ENCODE measurements around the gene LRFN5. TPM values are rescaled to one million over a fixed set of nuclear protein-coding genes. Genes with fewer than 3 reads are reported as not detected.

LRFN5 gene
- total and polyA plus RNA-seq, 7 donors = under 0.01 to 13.7 (median 5.4) TPM; not detected in 1

DNA sequence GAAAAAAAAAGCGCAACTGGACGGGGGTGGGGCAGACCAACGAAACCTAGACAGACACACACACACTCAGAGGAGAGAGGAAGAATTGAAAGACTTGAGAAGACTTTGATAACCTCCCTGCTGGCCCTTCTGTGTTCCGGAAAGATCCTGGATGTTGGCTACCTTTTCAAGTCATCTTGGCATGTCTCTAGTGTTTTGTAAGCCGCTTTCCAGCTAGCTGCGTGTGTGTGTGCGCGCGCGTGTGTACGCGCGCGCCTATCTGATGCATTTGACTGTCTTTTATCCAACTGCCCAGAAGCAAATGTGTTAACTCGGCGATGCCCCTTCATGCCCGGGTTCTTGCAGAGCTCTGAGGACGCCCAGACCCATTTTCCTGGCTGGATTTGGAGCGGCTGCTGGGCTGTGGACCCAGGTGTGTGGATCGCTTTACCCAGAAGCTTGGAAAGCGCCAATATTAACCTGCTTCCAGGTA lies 664 bp downstream of the LRFN5 start:
- TF ChIP-seq POLR2A (IDR thresholded peaks at IDR 0.05) = no peak
- TF ChIP-seq, protein P1, sequence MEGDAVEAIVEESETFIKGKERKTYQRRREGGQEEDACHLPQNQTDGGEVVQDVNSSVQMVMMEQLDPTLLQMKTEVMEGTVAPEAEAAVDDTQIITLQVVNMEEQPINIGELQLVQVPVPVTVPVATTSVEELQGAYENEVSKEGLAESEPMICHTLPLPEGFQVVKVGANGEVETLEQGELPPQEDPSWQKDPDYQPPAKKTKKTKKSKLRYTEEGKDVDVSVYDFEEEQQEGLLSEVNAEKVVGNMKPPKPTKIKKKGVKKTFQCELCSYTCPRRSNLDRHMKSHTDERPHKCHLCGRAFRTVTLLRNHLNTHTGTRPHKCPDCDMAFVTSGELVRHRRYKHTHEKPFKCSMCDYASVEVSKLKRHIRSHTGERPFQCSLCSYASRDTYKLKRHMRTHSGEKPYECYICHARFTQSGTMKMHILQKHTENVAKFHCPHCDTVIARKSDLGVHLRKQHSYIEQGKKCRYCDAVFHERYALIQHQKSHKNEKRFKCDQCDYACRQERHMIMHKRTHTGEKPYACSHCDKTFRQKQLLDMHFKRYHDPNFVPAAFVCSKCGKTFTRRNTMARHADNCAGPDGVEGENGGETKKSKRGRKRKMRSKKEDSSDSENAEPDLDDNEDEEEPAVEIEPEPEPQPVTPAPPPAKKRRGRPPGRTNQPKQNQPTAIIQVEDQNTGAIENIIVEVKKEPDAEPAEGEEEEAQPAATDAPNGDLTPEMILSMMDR (IDR thresholded peaks at IDR 0.05) = no peak
- no peak for TF ChIP-seq POLR2AphosphoS5 (IDR thresholded peaks at IDR 0.05)
- no peak for TF ChIP-seq EP300 (IDR thresholded peaks at IDR 0.05)
- Histone ChIP-seq H3K36me3 (no peaks in the 10 kb centered on the region), H3K27ac (peak overlapping the region; percentile 72 to 83 (median 79)), H3K27me3 (peaks cover 4 to 76% (median 49%) of the 10 kb centered on the region in 3 donors), H3K4me1 (peaks cover 0 to 43% (median 37%) of the 10 kb centered on the region in 4 donors), H3K9me3 (no peaks in the 10 kb centered on the region), H3K4me3 (peak overlapping the region; percentile 41 to 59 (median 56))
- 2 to 9% methylated on average over 21 of the region's 21 CpGs for WGBS, 2 donors
- DNase-seq = no peak
- intact Hi-C loops (cut with DNase I) = loop anchor here (10.0 kb wide), 1 partner anchor 587 kb away; no protein-coding TSS in a partner anchor

- TF ChIP-seq, protein P1 (IDR thresholded peaks at IDR 0.05) = no peak
- TF ChIP-seq EP300 (IDR thresholded peaks at IDR 0.05) (no peak), POLR2A (IDR thresholded peaks at IDR 0.05) (no peak), POLR2AphosphoS5 (IDR thresholded peaks at IDR 0.05) (no peak)
- Histone ChIP-seq H3K4me3 (peak overlapping the region; percentile 41 to 59 (median 56)), H3K27ac (peak overlapping the region; percentile 72 to 83 (median 79)), H3K4me1 (peaks cover 0 to 43% (median 37%) of the 10 kb centered on the region in 4 donors), H3K27me3 (peaks cover 4 to 76% (median 49%) of the 10 kb centered on the region in 3 donors), H3K36me3 (no peaks in the 10 kb centered on the region), H3K9me3 (no peaks in the 10 kb centered on the region)
- WGBS, 2 donors = 2 to 11% methylated on average over 55 of the region's 55 CpGs
- DNase-seq = peak; percentile 63
- intact Hi-C loops (cut with DNase I) = loop anchor here (10.0 kb wide), 1 partner anchor 587 kb away; no protein-coding TSS in a partner anchor
These were observed 1.4 kb downstream of the LRFN5 start for GRCh38 chr14:41607966-41608663.

- Histone ChIP-seq H3K27ac (peak overlapping the region; percentile 72 to 83 (median 79)), H3K4me3 (peak overlapping the region; percentile 41 to 59 (median 56)), H3K27me3 (peaks cover 4 to 72% (median 49%) of the 10 kb centered on the region in 3 donors), H3K9me3 (no peaks in the 10 kb centered on the region), H3K36me3 (no peaks in the 10 kb centered on the region), H3K4me1 (peaks cover 0 to 43% (median 37%) of the 10 kb centered on the region in 4 donors)
- 9 to 11% methylated on average over 15 of the region's 15 CpGs for WGBS, 2 donors
- TF ChIP-seq POLR2A (IDR thresholded peaks at IDR 0.05) (no peak), EP300 (IDR thresholded peaks at IDR 0.05) (no peak), POLR2AphosphoS5 (IDR thresholded peaks at IDR 0.05) (no peak)
- TF ChIP-seq, protein P1 (IDR thresholded peaks at IDR 0.05) = no peak
- DNase-seq = no peak
- intact Hi-C loops (cut with DNase I) = loop anchor here (10.0 kb wide), 1 partner anchor 586 kb away; no protein-coding TSS in a partner anchor
These were observed 2.2 kb downstream of the LRFN5 start for GRCh38 chr14:41608681-41609390.

DNA sequence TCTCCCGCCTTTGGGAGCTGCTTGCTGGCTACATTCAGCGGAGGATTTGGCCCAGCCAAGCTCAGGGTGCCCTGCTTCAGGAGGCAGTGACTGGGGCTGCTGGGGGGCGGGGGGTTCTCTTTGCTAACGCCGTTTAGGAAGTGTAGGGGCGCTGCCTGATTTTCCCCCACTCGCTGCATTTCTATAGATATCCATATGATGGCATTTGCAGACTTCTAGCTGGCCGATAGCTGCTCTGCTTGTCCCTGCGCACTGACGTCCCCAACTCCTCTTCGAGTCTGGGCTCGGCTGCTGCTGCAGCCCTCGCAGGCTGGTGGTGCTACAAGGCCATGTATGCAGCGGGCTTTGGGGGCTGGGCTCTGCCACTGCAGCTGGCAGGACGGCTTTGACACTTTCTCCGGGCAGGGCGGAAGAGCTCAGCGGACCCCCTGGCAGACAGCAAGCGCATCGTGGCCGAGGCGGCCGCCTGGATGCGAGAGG lies 3.1 kb downstream of the LRFN5 start:
- peaks cover 0 to 43% (median 37%) of the 10 kb centered on the region in 4 donors for H3K4me1 ChIP-seq
- peak overlapping the region; percentile 41 to 59 (median 56) for H3K4me3 ChIP-seq
- WGBS, 2 donors = 4 to 11% methylated on average over 24 of the region's 24 CpGs
- H3K27me3 ChIP-seq = peaks cover 4 to 63% (median 47%) of the 10 kb centered on the region in 3 donors
- TF ChIP-seq EP300 (IDR thresholded peaks at IDR 0.05) (no peak), POLR2AphosphoS5 (IDR thresholded peaks at IDR 0.05) (no peak)
- TF ChIP-seq, protein P1 (IDR thresholded peaks at IDR 0.05) = peak in 1 of 4 experiments; percentile 14
- peak; percentile 74 for DNase-seq
- H3K9me3 ChIP-seq = no peaks in the 10 kb centered on the region
- intact Hi-C loops (cut with DNase I) = loop anchor here (10.0 kb wide), 1 partner anchor 585 kb away; no protein-coding TSS in a partner anchor
- H3K36me3 ChIP-seq = no peaks in the 10 kb centered on the region
- H3K27ac ChIP-seq = peak overlapping the region; percentile 62 to 83 (median 79)
